Testis (tissue), 3 donors: Measurements from ENCODE around the gene METAP1D. TPM values are rescaled to one million over a fixed set of nuclear protein-coding genes. Genes with fewer than 3 reads are reported as not detected.

Source experiments
- DNase-seq: peaks from one replicate; pipeline ENCODE4 v3.0.0-alpha.2; 2019
- H3K27ac ChIP-seq, 2 donors: fragments of 200-600 bp; sonication (generic); one replicate each; pipeline ENCODE4 v1.5.1; 2019
- H3K27me3 ChIP-seq: fragments of 200-600 bp; sonication (generic); one replicate; pipeline ENCODE4 v1.5.1; 2019
- H3K36me3 ChIP-seq: fragments of 200-600 bp; sonication (generic); one replicate; pipeline ENCODE4 v1.5.1; 2017; ENCODE audit warnings: low read depth; ENCODE audit errors: missing control alignments
- H3K4me1 ChIP-seq: fragments of 200-600 bp; sonication (generic); one replicate; pipeline ENCODE4 v1.5.1; 2019
- H3K4me3 ChIP-seq, 2 donors: fragments of 200-600 bp; sonication (generic); one replicate each; pipeline ENCODE4 v1.5.1; 2017 to 2019
- H3K9me3 ChIP-seq: fragments of 200-600 bp; sonication (generic); one replicate; pipeline ENCODE4 v1.5.1; 2017
- CTCF ChIP-seq, 3 experiments: fragments of 450-650 bp in 2 of 3; fragments of 200-600 bp in 1 of 3; sonication (generic) in 1 of 3; IDR thresholded peaks; one replicate each; pipeline ENCODE4 v1.5.1; 2016 to 2019; ENCODE audit warnings: antibody characterized with exemption in 3 of 3, mild to moderate bottlenecking in 2 of 3, moderate library complexity in 1 of 3
- POLR2A ChIP-seq: fragments of 450-650 bp; IDR thresholded peaks from one replicate; pipeline ENCODE4 v1.6.1; 2017; ENCODE audit warnings: antibody characterized with exemption, mild to moderate bottlenecking, moderate library complexity
- WGBS, 2 donors: methylation state at CpG; one replicate each; pipeline ENCODE4 v1.1.5; 2018; 5-methylcytosine and 5-hydroxymethylcytosine counted together
- intact Hi-C: fragments of 100-400 bp; cut with DNase I; formaldehyde crosslinking; loops from one replicate; pipeline ENCODE4 v1.15.1; 2023; ENCODE audit warnings: low total_unique reads
- polyA plus RNA-seq: library from polyadenylated mRNA; stranded (reverse); fragments of 350-450 nt; fragmentation: Illumina TruSeq; extraction: RNeasy Lipid Tissue Mini Kit (QIAGEN cat#74804); gene quantifications from one replicate; pipeline ENCODE4 v1.2.3, GENCODE V29; 2014; ENCODE audit warnings: low read depth, low replicate concordance; ENCODE audit not compliant: insufficient read depth
- total RNA-seq, 2 donors: library from RNA; depleted of rRNA; stranded (reverse); fragments of >200 nt; gene quantifications; one replicate each; pipeline ENCODE4 v1.2.3, GENCODE V29; 2016

The METAP1D gene
- total and polyA plus RNA-seq, 3 donors from 2014 or later: 4.5 to 15.3 (median 13.6) TPM

- H3K27me3 ChIP-seq: peaks cover 5% of the 10 kb centered on the region
- 7 to 11% methylated on average over 43 to 54 of the region's 54 CpGs for WGBS, 2 donors
- no peaks in the 10 kb centered on the region for H3K36me3 ChIP-seq
- no peak overlapping the region for H3K4me3 ChIP-seq
- DNase-seq: no peak
- TF ChIP-seq CTCF (IDR thresholded peaks at IDR 0.05): no peak
- no peak for TF ChIP-seq POLR2A
- intact Hi-C loops: no loop called here
- H3K27ac ChIP-seq: no peak overlapping the region
- no peaks in the 10 kb centered on the region for H3K9me3 ChIP-seq
- peaks cover 8% of the 10 kb centered on the region for H3K4me1 ChIP-seq
Measured at GRCh38 chr2:172086241-172087206, 86.8 kb downstream of the METAP1D start.

- peaks cover 8% of the 10 kb centered on the region for H3K4me1 ChIP-seq
- TF ChIP-seq CTCF (IDR thresholded peaks at IDR 0.05) (no peak), POLR2A (no peak)
- no peaks in the 10 kb centered on the region for H3K9me3 ChIP-seq
- no peaks in the 10 kb centered on the region for H3K36me3 ChIP-seq
- H3K27ac ChIP-seq: no peak overlapping the region
- DNase-seq: no peak
- 9 to 10% methylated on average over 31 of the region's 31 CpGs for WGBS, 2 donors
- intact Hi-C loops: no loop called here
- H3K4me3 ChIP-seq: no peak overlapping the region
- peaks cover 5% of the 10 kb centered on the region for H3K27me3 ChIP-seq
Measured at GRCh38 chr2:172087207-172087779, 87.5 kb downstream of the METAP1D start.

GRCh38 chr2:172087780-172088244 lies 88.1 kb downstream of the METAP1D start:
- intact Hi-C loops: no loop called here
- H3K4me1 ChIP-seq: peaks cover 8% of the 10 kb centered on the region

GRCh38 chr2:172088245-172089004 lies 88.7 kb downstream of the METAP1D start:
- Histone ChIP-seq H3K4me1 (peaks cover 8% of the 10 kb centered on the region), H3K27ac (no peak overlapping the region), H3K27me3 (peaks cover 5% of the 10 kb centered on the region), H3K4me3 (no peak overlapping the region), H3K9me3 (no peaks in the 10 kb centered on the region), H3K36me3 (no peaks in the 10 kb centered on the region)
- 9% methylated on average over 33 to 37 of the region's 37 CpGs for WGBS, 2 donors
- DNase-seq: no peak
- TF ChIP-seq CTCF (IDR thresholded peaks at IDR 0.05): no peak
- no peak for TF ChIP-seq POLR2A
- intact Hi-C loops: no loop called here

More at GRCh38 chr2:172087780-172088244, 88.1 kb downstream of the METAP1D start:
- WGBS, 2 donors: 9% methylated on average over 14 to 23 of the region's 23 CpGs
- H3K4me3 ChIP-seq: no peak overlapping the region
- H3K27me3 ChIP-seq: peaks cover 5% of the 10 kb centered on the region
- H3K36me3 ChIP-seq: no peaks in the 10 kb centered on the region
- no peak for DNase-seq
- H3K9me3 ChIP-seq: no peaks in the 10 kb centered on the region
- no peak overlapping the region for H3K27ac ChIP-seq
- TF ChIP-seq CTCF (IDR thresholded peaks at IDR 0.05): no peak
- no peak for TF ChIP-seq POLR2A
